GM12892 (cell line): ENCODE results near the gene ASGR1.

Experiments used
- POLR2A ChIP-seq: IDR thresholded peaks from 2 replicates; pipeline ENCODE4 v1.6.1; 2011; ENCODE audit warnings: low read depth, low read length, control low read depth
- POLR2AphosphoS5 ChIP-seq: IDR thresholded peaks from 2 replicates; pipeline ENCODE4 v1.6.1; 2011; ENCODE audit warnings: low read depth, low read length, control low read depth
- TAF1 ChIP-seq: IDR thresholded peaks from 2 replicates; pipeline ENCODE4 v1.6.1; 2011; ENCODE audit warnings: low read depth, mild to moderate bottlenecking, control low read depth, low read length, borderline replicate concordance

DNA sequence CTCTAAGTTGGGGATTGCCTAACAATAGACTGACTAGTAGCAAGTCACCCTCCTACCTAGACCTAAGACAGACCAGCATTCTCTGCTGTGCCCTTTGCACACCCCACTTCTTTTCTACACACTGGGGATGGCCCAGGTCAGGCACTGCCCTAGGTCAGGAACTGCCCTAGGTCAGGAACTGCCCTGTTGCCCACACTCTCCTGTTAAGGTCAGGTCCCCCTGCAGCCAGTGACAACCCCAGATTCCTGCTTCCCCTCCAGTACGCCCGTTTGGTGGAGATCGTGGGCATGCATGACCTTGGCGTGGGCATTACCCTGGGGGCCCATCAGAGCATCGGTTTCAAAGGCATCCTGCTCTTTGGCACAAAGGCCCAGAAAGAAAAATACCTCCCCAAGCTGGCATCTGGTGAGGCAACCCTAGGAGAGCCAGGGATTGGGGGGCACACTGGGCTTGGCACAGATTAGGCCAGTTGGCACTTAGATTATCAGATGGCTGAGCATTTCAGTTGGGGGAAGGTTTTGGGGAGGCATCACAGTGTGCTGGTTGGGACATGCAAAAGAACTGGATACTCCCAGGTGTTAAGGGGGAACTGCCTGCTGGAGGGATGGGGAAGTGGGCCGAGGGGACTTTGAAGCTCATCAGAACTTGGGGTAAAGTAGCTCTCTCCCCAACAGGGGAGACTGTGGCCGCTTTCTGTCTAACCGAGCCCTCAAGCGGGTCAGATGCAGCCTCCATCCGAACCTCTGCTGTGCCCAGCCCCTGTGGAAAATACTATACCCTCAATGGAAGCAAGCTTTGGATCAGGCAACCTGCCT lies 42.3 kb upstream of the ASGR1 start:
- TF ChIP-seq POLR2A (peak; percentile 8), POLR2AphosphoS5 (no peak), TAF1 (no peak)
